HG02840 (cell line): ENCODE data around the gene EIF5AL1.
"Not testable (repeated sequence)": the region's sequence is repeated elsewhere in the genome, so short reads cannot be mapped to it uniquely, and the experiment has no call there.

Source experiments
- ATAC-seq: cut with Tn5 transposase; IDR thresholded peaks from one replicate; pipeline ENCODE4 v1.9.1; 2021; ENCODE audit warnings: mild to moderate bottlenecking, moderate library complexity, moderate number of reproducible peaks; ENCODE audit not compliant: unreplicated experiment, low FRiP score

EIF5AL1 gene

GRCh38 chr10:79484476-79484875 lies 27.9 kb upstream of the EIF5AL1 start:
- no peak for ATAC-seq

- peak; percentile 63 for ATAC-seq
These were observed 24.8 kb upstream of the EIF5AL1 start for GRCh38 chr10:79487296-79488194.

GRCh38 chr10:79488336-79488735 lies 24.0 kb upstream of the EIF5AL1 start:
- no peak for ATAC-seq

- ATAC-seq = no peak
These were observed 23.5 kb upstream of the EIF5AL1 start for GRCh38 chr10:79488870-79489269.

GRCh38 chr10:79490400-79491142 lies 21.8 kb upstream of the EIF5AL1 start:
- ATAC-seq = no peak

GRCh38 chr10:79491143-79491835 lies 21.0 kb upstream of the EIF5AL1 start:
- no peak for ATAC-seq

GRCh38 chr10:79492256-79492655 lies 20.1 kb upstream of the EIF5AL1 start:
- no peak for ATAC-seq

- no peak for ATAC-seq
These were observed 19.5 kb upstream of the EIF5AL1 start for GRCh38 chr10:79492839-79493238.

- ATAC-seq = no peak
These were observed 18.5 kb upstream of the EIF5AL1 start for GRCh38 chr10:79493806-79494205.

GRCh38 chr10:79494871-79495705 lies 17.2 kb upstream of the EIF5AL1 start:
- ATAC-seq = no peak

GRCh38 chr10:79495791-79496190 lies 16.5 kb upstream of the EIF5AL1 start:
- ATAC-seq = no peak

GRCh38 chr10:79496896-79497295 lies 15.4 kb upstream of the EIF5AL1 start:
- no peak for ATAC-seq

GRCh38 chr10:79498291-79498829 lies 14.0 kb upstream of the EIF5AL1 start:
- no peak for ATAC-seq

GRCh38 chr10:79502561-79503309 lies 9.6 kb upstream of the EIF5AL1 start:
- ATAC-seq = no peak

- not testable (repeated sequence) for ATAC-seq
These were observed 8.5 kb upstream of the EIF5AL1 start for GRCh38 chr10:79503787-79504186.

- not testable (repeated sequence) for ATAC-seq
These were observed 7.8 kb upstream of the EIF5AL1 start for GRCh38 chr10:79504483-79504882.

GRCh38 chr10:79505328-79505727 lies 7.0 kb upstream of the EIF5AL1 start:
- ATAC-seq = not testable (repeated sequence)

- no peak for ATAC-seq
These were observed 6.5 kb upstream of the EIF5AL1 start for GRCh38 chr10:79505829-79506228.
